DMS53 treated with DMSO at 0.1 percent for 48 hours (cell line): Measurements from ENCODE around the gene YJU2.

Source experiments
- DNase-seq: peaks from one replicate; lab custom pipeline; 2025; ENCODE audit not compliant: unreplicated experiment; lab: John Stamatoyannopoulos, UW

The YJU2 gene

DNA sequence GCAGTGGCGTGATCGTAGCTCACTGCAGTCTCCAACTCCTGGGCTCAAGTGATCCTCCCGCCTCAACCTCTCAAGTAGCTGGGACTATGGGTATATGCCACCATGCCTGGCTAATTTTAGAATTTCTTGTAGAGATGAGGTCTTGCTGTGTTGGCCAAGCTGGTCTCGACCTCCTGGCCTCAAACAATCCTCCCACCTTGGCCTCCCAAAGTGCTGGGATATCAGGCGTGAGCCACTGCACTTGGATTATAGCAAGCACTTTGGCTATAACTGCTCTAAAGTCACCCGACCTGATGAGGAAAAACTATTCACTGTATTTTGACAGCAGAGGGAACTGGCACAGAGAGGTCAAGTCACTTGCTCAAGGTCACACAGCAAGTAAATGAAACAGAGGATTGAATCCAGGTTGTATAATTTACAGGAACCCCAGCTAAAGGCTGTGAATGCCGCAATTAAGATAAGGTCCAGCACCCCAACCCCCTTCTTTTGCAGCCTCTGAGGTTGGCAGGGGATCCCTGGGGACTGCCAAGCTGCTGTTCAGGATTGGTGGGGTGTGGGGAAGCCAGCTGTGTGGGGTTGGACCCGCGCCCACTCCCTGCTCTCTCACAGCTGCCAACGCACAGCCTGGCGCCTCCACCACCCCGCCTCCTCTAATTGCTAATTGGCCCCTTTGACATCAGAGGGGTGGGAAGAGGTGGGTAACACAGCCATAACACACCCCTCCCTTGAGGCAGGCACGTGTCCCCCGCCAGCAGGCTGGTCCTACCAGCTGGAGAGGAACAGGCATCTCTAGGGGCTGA, 49.3 kb downstream of the YJU2 start:
- no peak for DNase-seq

DNA sequence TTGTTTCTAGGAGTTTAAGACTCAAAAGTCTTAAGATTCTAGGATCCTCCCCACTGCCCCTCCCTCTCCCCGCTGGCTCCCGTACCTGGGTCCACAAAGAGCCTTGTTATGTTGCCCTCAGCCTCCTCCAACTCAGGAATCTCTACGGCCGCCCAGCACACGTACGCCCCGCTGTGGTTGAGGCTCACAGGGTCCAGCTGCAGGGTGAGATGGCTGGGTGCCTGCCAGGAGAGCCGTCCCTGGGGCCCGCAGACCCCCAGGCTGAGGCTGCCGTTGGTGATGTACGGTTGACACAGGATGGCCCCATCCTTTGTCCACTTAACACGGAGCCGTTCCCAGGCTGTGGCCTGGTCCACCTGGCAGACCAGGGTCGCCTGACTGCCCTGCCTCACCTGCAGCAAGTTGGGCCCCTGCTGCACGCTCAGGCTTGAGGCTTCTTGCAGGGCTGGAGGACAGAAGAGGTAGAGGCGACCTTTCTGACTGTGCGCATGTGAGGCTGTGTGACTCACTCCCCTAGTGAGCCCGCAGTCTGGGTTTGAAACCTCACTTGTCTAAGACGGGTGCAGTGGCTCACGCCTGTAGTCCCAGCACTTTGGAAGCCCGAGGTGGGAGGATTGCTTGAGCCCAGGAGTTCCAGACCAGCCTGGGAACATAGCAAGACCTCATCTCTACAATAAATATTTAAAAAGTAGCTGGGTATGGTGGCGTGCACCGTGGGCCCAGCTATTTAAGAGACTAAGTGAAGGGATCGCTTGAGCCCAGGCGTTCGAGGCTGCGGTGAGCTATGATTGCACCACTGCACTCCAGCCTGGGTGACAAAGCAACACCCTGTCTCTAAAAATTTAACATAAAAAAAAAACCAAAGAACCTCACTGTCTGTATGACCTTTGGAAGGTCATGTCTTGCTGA, 51.3 kb downstream of the YJU2 start:
- DNase-seq = no peak

DNA sequence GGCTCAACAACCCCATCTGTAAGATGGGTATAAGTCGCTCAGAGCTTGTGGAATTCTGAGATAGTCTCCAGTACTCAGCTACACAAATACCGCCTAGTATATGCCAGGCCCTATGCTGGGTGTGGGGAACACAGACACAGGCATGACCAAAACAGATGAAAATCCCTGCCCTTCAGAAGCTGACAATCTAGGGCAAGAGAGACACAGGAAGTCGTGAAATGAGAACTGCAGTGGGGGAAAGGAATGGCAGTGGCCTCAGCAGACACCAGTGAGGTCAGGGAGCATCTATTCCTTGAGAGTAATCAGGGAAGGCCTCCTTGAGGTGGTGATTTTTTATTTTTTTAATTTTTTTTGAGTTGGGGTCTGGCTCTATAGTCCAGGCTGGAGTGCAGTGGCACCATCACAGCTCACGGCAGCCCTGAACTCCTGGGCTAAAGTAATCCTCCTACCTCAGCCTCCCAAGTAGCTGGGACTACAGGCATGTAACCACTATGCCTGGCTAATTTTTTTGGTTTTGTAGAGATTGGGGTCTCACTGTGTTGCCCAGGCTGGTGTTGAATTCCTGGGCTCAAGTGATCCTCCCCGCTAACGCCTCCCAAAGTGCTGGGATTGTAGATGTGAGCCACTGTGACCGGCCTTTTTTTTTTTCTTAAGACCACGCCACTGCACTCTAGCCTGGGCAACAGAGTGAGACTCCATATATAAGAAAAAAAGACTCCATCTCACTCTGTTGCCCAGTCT, 52.1 kb downstream of the YJU2 start:
- no peak for DNase-seq

DNA sequence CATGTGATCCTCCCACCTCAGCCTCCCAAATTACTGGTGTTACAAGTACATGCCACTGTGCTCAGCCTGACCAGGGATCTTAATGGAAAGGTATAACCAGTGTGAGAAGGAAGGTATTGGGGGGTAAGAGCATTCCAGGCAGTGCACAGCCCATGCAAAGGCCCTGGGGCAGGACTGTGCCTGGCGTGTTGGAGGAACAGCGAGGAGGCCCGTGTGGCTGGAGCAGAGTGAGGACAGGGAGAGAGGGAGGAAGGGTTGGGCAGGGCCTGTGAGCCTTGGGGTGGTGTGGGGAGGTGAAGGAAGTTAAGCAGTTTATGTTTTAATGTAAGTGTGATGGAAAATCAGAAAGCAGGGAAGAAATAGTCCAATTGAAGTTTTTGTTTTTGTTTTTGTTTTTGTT, 53.7 kb downstream of the YJU2 start:
- no peak for DNase-seq

DNA sequence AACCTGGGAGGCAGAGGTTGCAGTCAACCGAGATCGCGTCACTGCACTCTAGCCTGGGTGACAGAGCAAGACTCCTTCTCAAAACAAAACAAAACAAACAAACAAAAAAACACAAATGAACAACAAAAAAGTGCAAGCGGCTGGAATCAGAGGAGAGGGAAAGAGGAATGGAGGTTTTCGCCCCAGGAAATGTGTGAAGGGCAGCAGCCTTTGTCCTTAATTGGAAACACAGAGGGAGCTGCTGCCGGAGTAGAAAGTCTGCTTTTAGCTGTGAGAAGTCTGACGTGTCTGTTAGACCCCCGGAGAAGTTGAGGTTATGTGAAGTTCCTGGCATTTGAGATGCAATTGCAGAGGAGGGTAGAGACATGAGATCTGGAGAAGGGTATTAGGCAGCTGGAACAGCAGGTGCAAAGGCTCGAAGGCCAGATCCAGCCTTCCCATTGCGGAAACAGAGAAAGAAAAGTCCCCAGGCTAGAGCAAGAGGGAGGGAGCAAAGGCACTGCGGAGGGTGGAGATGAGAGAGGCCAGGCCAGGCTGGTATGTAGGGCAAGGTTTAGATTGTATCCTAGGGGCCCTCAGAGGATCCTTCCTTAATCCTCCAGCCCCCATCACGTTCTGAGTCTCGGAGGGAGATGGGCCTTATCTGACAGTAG, 54.8 kb downstream of the YJU2 start:
- no peak for DNase-seq

DNA sequence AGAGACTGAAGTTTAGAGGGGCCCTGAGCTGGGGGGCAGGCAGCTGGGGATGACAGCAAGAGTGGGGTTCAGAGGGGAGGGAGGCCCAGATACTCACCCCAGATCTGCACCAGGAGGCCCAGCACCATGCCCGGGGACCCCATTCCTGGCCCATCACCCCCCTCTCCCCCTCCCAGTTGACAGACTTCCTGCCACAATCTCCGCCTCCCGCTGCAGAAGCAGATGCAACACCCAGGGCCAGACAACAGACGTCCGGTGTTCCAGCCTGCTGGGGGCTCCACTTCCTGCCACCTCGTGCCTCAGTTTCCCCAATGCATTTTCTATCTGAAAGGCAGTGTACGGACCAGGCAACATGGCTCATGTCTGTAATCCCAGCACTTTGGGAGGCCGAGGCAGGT, 55.4 kb downstream of the YJU2 start, which contains the start of gene TMIGD2:
TMIGD2 (minus strand) TSS at position 147 of the 398 bp plus-strand sequence; CDS start at position 143, 4 bp downstream.
- no peak for DNase-seq

DNA sequence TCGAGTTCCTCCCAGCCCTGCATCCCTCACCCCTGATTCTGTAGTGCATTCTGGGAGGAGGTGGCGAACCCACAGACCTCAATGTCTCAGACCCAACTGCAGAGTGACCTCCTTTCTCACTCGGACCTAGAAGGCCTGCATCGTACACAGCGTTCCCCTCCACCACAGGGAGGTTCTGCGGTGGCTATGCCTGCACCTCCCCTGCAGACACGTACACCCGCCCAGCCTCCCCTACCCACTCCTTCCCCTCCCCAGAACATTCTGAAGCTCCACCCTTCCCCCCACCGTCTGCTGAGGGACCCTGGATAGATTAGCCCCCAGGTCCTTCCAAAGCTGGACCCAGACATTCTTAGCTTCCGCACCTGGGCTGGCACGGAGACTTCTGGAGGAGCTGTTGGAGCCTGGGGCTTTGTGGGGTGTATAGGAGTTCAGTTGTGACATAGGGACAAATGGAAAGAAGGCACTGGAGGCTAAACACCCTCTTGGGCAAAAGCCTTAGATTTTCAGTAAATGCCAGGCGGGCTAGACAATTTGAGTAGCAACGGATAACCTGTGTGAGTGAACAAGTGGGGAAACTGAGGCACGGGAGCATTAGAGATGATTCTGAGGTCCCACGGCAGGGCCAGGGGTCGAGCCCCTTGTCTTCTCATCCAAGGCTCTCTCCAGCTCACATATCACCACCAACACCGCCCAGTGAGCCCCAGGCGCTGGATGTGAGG, 57.1 kb downstream of the YJU2 start:
- DNase-seq = no peak

DNA sequence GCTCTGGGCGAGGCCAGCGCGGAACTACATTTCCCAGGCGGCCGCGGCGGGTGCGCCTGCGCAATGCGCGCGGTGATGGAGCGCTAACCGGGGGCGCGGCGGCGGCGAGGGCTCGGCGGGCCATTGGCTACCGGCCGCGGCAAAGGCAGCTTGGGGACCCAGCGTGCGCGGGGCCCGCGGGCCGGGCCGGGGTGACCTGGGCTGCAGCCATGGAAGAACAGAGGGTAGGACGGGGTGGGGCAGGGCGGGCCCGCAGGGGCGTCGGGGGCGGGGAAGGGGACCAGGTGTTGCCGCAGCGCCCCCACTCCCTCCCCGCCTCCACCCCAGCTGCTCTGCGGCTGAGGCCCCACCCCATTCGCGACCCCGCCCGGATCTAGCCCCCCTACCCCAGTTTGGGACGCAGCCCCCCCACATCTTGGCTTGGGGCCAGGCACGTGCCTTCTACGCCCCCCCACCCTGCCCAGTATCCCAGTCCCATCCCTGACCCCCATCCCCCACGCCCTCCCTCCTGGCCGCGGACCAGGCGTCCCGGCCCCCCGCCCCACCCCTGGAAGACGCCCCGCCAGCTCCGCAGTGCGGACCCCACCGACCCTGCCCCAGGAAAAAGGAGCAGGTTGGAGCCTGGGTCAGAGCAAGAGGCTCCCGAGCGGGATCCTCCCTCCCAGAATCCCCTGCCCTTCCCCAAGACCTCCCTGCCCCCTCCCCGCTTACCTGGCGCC, 57.8 kb downstream of the YJU2 start, which contains the start of gene FSD1:
FSD1 (plus strand) TSS at position 61 of the 719 bp plus-strand sequence; CDS start at position 210, 149 bp downstream.
- no peak for DNase-seq

DNA sequence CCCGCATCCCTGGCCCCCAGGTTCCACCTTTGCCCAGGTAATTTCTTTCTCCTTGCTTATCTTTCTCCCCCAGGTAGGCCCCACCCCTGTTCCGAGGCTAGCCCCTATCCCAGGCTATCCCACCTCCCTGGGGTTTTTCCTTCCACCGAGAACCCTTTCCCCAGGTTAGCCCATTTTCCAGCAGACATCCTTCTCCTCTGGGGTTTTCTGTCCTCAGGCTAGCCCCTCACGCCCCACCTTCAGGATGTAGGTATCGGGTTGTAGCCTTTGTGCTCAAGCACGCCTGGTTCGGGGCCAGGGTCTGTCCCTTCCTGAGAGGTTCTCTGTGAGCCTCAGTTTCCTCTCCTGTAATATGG, 58.4 kb downstream of the YJU2 start:
- DNase-seq = no peak

DNA sequence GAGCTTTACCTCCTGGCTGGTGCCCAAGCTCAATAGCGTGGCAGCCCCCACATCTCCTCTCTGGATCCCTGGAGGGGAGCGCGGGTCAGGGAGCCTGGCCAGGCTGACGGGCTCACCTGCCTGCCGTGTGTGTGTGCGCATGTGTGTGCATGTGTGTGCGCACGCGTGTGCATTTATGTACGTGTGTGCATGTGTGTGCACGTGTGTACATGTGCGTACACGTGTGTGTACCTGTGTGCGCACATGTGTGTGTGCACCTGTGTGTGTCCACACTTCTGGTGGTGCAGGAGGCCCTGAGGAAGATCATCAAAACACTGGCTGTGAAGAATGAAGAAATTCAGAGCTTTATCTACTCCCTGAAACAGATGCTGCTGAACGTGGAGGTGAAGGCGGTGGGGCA, 58.8 kb downstream of the YJU2 start:
- no peak for DNase-seq

DNA sequence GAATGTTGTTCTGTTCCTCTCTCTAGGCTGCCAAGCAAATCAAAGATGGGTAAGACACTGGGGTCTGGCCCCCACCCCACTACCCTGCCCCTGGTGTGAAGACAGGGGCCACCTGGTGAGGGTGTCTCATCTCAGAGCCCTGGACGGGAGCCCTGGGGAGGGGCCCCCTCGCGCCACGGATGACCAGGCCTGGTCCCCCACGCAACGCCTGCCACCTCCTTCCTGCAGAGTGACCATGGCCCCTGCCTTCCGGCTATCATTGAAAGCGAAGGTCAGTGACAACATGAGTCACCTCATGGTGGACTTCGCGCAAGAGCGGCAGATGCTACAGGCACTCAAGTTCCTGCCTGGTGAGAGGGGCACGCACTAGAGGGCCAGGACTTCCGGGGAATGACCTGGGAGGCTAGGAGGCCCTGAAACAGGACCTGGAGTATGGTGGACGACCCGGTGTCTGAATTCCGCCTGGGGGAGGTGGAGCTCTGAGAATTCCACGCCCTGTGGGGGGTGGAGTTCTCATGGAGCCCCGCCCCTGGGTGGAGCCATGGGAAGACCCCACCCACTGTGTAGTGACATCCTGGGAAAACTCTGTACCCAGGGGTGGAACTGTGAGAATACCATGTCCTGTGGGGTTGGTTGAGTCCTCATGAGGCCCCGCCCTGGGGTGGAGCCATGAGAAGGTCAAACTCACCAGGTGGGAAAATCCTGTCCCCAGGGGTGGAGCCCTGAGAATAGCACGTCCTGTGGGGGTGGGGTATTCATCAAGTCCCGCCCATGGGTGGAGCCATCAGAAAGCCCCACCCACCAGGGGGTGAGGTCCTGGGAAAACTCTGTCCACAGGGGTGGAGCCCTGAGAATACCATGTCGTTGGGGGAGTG, 63.6 kb downstream of the YJU2 start:
- DNase-seq = no peak

DNA sequence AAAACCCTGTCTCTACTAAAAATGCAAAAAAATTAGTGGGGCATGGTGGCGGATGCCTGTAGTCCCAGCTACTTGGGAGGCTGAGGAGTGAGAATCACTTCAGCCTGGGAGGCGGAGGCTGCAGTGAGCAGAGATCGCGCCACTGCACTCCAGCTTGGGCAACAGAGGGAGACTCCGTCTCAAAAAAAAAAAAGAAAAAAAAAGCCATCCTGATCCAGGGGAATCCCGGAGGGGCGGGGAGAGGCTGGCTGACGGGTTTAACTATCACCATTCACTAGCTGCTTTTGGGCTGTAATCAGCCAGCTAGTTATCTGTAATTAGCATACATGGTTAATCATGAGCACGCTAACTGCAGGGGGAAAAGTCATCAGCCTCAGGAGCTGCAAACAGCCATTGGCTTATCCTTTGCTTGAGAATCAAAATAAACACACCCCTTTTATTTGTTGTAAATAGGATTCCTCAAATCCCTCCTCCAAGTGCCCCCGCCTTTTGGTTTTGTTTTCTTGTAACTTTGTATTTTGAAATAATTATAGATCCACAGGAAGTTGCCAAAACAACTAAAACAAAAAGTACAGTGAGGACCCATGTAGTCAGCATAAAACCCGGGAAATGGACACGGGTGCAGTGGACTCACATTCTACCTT, 67.1 kb downstream of the YJU2 start:
- DNase-seq = no peak

DNA sequence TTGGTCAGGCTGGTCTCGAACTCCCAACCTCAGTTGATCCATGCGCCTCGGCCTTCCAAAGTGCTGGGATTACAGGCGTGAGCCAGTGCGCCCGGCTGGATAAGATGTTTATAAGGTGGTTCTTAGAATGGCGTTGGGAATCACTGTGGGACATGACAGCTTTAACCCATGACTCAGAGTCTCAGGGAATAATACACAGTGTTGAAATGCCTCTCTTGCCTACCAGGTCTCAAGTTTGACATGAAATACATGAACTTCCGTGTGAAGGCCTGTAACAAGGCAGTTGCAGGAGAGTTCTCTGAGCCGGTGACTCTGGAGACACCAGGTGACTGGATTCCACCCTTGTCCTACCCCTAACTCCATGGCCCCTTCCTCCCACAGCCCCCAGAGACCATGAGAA, 70.1 kb downstream of the YJU2 start:
- DNase-seq = no peak

DNA sequence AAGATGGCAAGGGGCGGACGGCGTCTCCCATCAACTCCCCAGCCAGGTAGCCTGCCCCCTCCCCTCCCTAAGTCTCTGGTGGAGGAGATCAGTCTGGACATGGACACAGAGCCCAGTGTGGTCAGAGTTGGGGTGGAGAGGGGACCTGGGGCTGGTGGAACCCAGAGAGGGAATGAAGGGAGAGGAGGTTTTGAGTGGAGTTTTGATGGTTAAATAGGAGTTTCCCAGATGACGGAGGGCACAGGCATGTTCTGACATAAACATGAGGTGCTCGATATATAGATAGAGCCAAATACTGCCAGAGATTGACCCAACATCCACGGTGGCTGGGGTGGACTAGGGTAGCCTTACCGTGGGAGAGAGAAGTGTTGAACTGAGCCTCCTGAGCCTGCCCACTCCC, 71.6 kb downstream of the YJU2 start:
- DNase-seq = no peak
